ENCODE data around the gene RAF1.
A peak's percentile ranks its signal among the peaks of the same experiment; 100 is the strongest.
"Not testable (repeated sequence)": the region's sequence is repeated elsewhere in the genome, so short reads cannot be mapped to it uniquely, and the experiment has no call there.

The RAF1 gene

DNA sequence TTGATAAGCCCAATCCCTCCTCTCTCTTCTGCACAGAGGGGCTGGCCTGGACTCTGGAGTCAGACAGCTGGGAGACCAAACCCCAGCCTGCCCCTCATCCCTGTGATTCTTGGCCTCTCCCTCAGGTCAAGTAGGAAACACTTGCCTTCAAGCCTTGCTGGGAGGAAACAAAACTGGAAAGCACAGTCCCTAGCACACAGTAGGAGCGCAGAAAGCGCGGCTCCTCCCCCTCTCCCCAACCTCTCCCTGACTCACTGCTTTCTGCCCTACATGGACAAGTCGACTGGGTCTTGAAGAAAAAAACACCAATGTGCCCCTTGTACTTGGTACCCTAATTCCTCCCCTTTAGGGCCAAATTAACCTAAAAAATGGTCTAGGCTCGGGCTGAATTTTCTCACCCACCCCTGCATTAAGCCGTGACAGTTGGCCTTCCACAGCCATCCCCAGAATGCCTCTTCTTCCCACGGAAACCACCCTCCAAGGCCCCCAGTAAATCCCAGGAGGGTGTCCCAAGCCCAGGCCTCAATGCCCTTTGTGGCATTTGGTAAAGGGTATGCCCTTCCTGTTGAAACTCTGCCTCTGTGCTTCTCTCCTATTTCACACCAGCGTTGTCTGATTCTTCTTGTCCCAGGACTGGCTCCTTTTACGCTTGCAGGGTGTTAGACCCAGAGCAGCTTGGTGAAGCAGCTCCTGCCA lies 11.3 kb upstream of the RAF1 start:
- no peak for DNase-seq

DNA sequence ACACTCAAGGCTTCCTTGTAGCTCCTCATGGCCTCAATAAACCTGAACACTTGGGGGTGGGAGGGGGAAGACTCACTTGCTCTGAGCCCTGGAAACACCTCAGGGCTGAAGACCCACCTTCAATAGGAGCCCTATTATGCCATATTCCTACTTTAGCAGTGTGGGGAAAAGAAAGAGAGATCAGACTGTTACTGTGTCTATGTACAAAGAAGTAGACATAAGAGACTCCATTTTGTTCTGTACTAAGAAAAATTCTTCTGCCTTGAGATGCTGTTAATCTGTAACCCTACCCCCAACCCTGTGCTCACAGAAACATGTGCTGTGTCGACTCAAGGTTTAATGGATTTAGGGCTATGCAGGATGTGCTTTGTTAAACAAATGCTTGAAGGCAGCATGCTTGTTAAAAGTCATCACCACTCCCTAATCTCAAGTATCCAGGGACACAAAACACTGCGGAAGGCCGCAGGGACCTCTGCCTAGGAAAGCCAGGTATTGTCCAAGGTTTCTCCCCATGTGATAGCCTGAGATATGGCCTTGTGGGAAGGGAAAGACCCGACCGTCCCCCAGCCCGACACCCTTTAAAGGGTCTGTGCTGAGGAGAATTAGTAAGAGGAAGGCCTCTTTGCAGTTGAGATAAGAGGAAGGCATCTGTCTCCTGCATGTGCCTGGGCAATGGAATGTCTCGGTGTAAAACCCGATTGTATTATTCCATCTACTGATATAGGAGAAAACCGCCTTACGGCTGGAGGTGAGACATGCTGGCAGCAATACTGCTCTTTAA lies 10.2 kb upstream of the RAF1 start:
- DNase-seq: not testable (repeated sequence)

DNA sequence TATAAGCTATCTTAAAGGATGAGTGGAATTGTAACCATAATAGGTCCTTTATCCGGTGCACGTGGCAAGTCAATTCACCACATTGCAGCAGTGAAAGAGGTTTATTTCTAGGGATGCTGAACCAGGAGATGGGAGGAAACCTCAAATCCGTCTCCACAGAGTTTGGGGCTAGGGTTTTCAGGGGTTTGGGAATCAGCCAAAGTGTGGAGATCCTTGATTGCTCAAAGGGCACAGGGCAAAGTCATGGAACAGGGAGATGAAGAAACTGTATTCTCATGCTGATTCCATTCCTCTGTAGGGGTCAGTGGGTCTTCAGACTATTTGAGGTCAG lies 7.2 kb upstream of the RAF1 start:
- DNase-seq: no peak

DNA sequence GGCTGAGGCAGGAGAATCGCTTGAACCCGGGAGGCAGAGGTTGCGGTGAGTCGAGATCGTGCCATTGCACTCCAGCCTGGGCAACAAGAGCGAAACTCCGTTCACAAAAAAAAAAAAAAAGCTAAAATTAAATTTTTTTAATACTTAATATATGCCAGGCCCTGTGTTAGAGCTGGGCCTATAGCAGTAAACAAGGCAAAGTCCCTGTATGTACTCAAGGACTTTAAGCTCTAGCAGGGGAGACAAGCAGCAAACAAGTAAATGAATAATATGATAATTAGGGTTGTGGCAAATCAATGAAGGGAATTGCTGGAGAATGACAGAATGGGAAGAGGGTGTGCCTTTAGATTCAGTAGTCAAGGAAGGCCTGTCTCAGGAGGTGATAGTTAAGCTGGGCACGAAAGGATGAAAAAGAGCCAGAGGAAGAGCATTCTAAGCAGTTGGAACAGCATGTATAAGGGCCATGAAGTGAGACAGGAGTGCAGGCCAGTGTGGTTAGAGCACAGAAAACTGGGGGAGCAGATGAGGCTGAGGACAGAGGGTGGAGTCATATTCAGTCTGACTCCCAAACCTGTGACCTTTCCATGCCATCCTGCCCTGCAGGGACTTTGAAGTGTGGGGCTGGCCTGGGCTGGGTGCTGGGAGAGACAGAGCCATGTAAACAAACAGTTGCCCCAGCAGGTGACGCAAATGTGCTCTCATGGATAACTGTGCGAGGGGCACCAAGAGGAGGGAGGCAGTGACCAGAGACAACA lies 6.6 kb upstream of the RAF1 start:
- no peak for DNase-seq

DNA sequence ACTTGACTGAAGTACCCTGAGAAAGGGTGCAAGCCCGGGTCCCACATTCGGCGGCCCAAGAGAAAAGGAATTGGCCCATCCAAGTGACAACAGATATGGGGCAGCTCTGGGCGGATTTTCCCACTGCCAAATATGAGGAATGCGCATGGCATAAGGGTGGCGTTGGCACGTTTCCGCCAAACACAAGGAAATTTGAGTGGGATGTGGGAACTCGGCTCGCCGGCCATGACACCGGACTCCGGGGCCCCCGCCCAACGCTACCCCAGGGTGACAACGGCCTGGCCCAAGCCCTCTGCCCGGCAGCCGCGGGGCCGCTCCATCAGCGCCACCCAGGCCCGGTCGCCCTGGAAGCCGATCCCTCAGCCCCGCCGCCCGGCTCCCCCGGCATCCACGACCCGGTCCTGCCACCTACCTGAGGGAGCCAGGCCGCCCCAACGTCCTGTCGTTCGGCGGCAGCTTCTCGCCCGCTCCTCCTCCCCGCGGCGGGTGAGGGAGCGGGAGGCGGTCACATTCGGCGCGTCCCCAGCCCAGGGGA lies 449 bp downstream of the RAF1 start:
- DNase-seq: no peak

DNA sequence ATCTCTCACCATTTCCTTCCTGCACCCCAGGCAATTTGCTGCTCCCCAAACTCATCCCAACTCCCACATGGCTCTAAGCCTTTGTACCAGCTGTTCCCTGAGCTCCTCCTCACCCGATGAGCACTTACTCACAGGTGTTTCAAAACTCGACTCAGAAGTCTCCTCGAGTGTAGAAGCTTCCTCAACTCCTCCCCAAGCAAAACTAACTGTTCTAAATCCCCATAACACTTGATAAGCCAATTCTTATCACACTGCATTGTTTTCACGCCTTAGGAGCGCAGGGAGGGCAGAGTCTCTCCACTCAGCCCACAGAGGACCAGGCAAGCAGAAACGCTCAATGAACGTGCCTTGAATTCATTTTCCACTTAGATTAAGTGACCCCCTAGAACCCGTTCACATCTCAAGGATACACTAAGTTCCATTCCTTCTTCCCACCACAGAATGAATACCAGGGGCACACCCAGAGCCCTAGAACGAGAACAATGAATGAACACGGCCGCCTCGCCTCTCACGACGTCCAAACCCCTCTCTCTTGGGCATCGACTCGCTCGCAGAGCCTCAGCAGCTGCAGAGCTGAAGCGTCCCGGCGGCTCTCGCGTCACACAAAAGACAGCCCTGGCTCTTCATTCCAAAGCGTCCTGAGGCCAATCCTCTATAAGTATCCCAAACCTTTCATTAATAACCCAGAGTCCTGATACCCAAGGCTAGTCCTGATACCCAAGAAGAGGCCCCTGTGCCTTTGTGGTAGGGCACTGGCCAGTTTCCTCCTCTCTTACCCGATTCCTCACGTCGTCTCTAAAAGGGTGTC lies 1.1 kb downstream of the RAF1 start:
- peak in 1 of 2 donors; percentile 23 for DNase-seq

DNA sequence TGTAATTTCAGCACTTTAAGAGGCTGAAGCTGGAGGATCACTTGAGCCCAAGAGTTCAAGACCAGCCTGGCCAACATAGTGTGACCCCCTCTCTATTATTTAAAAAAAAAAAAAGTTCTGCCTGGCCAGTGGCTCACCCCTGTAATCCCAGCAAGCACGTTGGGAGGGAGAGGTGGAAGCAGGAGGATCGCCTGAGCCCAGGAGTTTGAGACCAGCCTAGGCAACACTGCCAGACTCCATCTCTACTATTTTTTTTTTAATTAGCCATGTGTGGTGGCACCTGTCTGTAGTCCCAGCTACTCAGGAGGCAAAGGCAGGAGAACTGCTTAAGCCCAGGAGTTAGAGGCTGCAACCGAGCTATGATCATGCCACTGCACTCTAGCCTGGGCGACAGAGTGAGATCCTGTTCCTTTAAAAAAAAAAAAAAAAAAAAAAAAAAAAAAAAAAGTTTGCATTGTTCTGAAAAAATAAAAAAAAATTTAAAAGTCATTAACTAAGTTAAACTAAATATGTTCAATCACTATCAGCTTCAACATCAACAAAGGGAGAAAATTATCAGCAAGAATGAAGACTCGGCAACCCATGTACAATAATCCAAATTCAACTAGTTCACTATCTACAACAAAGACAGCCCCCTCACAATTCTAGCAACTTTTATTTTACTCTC lies 1.9 kb downstream of the RAF1 start:
- DNase-seq: no peak

DNA sequence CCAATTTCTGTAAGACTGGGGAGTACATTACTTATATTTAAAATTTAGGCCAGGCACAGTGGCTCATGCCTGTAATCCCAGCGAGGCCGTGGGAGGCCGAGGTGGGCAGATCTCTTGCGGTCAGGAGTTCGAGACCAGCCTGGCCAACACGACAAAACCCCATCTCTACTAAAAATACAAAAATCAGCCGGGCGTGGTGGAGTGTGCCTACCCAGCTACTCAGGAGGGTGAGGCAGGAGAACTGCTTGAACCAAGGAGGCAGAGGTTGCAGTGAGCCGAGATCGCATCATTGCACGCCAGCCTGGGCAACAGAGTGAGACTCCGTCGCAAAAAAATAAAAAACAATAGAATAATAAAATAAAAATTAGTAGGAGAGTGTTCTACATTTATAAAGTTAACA lies 2.5 kb downstream of the RAF1 start:
- DNase-seq: not testable (repeated sequence)

DNA sequence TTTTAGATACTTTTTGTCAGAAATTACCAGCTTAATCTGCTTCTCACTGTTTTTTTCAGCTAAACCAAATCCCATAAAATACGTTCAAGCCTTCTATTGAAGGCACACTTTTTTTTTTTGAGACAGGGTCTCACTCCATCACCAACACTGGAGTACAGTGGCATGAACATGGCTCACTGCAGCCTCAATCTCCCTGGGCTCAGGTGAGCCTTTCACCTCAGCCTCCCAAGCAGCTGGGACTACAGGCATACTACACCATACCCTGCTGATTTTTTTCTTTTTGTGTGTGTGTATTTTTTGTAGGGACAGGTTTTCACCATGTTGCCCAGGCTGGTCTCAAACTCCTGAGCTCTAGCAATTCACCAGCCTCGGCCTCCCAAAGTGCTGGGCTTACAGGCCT lies 3.7 kb downstream of the RAF1 start:
- no peak for DNase-seq

DNA sequence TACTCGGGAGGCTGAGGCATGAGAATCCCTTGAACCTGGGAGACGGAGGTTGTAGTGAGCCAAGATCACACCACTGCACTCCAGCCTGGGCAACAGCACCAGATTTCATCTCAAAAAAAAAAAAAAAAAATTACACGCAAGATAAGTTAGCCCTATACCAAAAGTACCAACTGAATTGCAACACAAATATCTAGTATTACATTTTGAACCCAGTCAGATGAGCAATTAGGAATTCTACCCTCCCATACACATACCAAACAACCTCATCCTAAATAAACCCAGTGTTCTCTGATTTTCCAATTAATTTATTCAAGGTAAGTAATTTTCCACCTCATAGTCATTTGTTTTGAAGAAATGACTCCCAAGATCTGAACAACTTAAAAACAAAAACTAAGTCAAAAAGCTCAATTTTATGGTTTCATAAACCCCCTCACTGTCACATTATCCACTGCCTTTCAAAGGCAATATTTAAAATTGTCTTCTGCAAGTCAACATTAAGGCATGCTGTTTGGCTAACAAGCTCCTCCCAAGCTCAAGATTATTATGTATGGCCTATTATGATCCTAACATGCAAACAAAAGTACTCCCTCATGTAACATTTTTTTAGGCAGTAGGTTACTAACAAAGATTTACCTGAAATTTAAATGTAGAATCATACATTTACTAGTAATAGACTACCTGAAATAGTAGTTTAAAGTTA lies 4.5 kb downstream of the RAF1 start:
- no peak for DNase-seq

DNA sequence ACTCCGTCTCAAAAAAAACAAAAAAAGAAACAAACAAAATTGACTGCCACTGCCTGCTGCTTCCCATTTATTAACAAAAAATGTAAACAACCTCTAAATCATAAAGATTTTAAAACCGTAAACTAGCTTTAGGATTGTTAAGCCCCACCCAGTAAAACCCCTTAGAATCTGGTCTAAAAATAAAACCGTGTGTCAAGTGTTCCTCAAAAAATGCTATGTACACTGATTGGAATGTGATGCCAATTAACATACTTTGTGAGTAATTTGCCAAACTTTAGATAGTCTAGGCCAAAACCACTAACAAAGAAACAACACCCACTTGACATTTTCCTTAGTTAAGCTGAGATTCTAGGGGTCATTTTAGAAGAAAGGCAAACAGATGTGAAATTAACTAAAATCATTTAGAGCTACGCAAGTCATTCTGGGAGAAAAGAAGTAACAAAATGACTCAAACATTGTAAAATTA lies 5.3 kb downstream of the RAF1 start:
- DNase-seq: no peak

DNA sequence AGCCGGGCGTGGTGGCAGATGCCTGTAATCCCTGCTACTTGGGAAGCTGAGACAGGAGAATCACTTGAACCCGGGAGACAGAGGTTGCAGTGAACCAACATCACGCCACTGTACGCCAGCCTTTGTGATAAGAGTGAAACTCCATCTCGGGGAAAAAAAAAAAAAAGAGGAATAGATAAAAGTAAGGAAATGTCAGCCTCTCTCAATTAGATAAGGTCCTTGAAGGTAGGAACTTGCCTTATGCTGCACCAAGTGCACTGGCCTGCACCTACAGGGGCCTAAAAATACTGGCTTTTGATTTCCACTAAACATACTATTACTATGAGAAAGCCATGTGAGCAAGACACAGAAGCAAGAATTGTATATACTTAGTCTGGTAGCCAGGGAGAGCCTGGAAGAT lies 7.1 kb downstream of the RAF1 start:
- no peak for DNase-seq

DNA sequence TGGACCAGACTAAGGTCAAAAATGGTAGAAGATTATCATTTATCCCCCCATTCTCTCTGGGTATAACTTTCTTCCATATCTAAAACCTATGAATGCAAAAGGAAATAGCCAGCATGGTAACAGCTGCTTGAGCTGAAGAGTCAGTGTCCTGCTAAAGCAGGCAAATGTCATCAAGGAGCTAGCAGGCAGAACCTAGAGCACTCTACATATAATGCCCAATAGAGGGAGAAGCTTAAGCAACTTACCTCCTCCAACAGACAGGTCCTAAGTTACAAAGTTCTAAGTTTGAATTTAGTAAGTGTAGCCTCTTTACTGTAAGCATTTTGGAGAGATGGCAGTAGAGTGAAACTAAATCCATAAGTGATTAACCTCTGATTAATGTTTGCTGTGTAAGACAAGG lies 7.7 kb downstream of the RAF1 start:
- no peak for DNase-seq

DNA sequence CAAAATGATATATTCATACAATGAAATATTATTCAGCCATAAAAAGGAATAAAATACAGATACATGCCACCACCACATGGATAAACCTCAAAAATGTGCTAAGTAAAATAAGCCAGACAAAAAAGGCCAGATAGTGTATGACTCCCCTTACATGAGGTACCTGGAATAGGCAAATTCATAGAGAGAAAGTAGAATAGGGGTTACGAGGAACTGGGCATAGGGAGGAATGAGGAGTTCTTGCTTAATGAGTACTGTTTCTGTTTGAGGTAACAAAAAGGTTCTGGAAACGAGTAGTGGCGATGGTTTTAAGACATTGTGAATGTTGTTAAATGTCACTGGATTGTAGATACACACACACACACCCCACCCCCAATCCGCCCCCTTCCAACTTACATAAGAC lies 8.2 kb downstream of the RAF1 start:
- DNase-seq: no peak

DNA sequence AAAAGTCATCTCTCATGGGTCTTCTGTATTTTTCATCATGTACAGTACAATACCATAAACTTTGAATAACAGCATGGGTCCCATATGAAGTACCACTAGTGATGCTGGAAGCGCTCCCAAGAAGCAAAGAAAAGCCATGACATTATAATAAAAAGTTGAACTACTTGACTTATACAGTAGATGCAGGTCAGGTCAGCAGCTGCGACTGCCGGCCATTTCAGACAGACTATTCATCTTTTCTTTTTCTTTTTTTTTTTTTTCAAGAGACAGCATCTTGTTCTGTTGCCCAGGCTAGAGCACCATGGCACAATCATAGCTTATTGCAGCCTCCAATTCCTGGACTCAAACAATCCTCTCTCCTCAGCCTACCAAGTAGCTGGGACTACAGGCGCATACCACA lies 10.2 kb downstream of the RAF1 start:
- DNase-seq: no peak

DNA sequence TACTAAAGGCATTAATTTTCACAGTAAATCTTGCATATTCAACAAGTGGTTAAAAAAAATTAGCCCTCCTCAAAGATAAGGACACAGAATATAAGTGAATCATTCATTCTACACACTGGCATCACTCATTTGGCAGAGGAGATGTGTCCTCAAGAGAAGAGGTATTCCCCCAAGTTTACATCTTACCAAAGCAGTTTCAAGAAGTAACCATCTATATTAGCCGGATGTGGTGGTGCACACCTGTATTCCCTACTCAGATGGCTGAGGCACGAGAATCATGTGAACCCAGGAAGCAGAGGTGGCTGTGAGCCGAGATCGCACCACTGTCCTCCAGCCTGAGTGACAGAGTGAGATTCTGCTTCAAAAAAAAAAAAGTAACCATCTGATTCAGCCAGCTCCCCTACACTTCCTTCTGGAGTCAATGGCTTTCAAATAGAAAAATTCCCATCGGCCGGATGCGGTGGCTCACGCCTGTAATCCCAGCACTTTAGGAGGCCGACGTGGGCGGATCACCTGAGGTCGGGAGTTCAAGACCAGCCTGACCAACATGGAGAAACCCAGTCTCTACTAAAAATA lies 15.4 kb downstream of the RAF1 start:
- no peak for DNase-seq

DNA sequence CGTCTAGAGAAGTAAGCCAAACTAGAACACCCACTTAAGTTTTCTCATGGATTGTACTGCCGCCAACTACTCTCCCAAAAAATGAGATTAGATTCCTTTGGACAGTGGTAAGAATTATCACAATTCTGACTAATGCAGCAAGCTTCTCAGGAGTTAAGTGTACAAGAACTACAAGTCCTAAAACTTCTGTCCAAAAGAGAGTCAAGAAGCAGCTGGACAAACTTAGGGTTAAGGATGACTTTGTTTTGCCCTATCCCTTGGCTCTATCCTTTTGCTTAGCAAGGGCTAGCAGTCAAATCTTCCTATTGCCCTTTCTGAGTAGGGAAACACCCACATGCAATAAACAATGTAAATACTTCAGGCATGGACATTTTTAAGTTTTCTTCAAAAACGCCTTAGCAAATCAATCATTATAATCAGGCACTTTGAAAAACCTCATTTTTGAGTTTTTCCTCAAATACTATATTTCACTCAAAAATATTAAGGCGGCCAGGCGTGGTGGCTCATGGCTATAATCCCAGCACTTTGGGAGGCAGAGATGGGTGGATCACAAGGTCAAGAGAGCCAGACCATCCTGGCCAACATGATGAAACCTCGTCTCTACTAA lies 19.5 kb downstream of the RAF1 start:
- DNase-seq: no peak

DNA sequence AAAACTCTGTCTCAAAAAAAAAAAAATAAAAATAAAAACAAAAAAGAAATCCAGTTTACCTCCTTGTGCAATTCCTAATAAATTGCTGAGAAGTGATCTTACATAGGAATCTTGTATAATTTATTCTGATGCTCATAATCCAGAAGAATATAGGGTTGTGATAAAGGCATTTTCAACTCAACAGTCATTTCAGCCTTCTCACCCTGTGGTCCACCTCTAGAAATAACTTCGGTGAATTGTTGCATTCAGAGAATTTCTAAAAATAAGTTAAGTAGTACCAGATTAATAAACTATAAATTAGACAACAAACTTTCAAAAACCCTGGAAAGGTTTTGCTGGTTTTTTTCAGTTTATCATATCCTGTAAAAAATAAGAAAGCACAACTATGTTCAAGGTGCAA lies 20.2 kb downstream of the RAF1 start:
- no peak for DNase-seq

DNA sequence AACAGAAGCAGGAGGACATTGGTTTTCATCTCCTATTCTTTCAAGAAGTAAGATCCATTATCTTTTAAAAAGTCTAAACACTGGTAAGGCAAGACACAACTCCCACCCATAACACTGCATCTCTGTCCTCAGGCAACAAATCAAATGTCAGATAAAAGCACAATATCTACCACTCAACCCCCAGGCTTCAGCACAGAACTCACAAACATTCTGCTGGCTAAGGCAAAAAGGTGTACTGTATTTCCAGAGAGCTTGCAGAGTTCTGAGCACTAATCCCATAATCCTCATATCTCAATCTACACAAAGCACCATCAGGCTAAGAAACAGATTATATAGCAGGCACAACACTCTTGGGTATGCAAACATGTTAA lies 20.9 kb downstream of the RAF1 start:
- no peak for DNase-seq

DNA sequence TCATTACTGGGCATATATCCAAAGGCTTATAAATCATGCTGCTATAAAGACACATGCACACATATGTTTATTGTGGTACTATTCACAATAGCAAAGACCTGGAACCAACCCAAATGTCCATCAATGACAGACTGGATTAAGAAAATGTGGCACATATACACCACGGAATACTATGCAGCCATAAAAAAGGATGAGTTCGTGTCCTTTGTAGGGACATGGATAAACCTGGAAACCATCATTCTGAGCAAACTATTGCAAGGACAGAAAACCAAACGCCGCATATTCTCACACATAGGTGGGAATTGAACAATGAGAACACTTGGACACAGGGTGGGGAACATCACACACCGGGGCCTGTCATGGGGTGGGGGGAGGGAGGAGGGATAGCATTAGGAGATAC lies 23.1 kb downstream of the RAF1 start:
- DNase-seq: not testable (repeated sequence)

DNA sequence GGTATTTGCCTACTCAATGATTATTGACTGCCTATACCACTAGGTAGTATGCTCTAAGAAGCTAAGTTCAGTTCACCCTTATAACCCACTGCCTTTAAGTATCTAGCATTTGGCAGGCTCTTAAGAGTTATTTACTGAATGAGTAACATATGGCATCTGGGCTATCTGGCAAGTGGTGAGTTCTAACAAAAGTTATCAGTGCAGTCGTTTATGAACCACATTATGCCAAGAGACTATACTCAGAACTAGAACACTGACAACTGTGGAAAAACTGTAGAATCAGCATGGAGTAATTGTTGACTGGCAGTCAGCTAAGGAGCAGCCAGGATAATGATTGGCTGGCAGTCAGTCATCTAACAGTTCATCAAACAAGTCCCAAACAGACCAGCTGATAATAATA lies 25.8 kb downstream of the RAF1 start:
- no peak for DNase-seq

Data from CD4-positive, alpha-beta T cell treated with Interleukin-1 beta for 1 hour (primary cell).